Measurements from ENCODE around the gene EXOSC2.

- TF ChIP-seq CTCF (conservative IDR thresholded peaks at IDR 0.05 in 1 of 2, IDR thresholded peaks at IDR 0.05 in 1 of 2; ENCODE audit: extremely low read depth in 1 of 2, insufficient read depth in 1 of 2, low read depth in 1 of 2, low read length in 2 of 2) (peak; percentile 65 to 66), EZH2 (IDR thresholded peaks at IDR 0.05; ENCODE audit: borderline replicate concordance, low read length) (no peak)
These were observed 13.8 kb downstream of the EXOSC2 start for GRCh38 chr9:130707225-130707976.

Measured in mammary epithelial cell (primary cell).